Brain microvascular endothelial cell (primary cell): Measurements from ENCODE around the gene SPTLC1.
"Not testable (repeated sequence)": the region's sequence is repeated elsewhere in the genome, so short reads cannot be mapped to it uniquely, and the experiment has no call there.

Source experiments
- DNase-seq: peaks from one replicate; pipeline ENCODE4 v3.0.0-alpha.2; 2020
- H3K27ac ChIP-seq: fragments of 250-450 bp; sonication (Bioruptor Pico); 2 replicates; pipeline ENCODE4 v1.5.1; 2020; ENCODE audit warnings: mild to moderate bottlenecking, moderate library complexity
- H3K27me3 ChIP-seq: fragments of 250-450 bp; sonication (Bioruptor Pico); replicated peaks from 2 replicates; pipeline ENCODE4 v1.5.1; 2020; ENCODE audit warnings: mild to moderate bottlenecking
- H3K36me3 ChIP-seq: fragments of 250-450 bp; sonication (Bioruptor Pico); replicated peaks from 2 replicates; pipeline ENCODE4 v1.5.1; 2020; ENCODE audit warnings: mild to moderate bottlenecking
- H3K4me3 ChIP-seq: 2 replicates; pipeline ENCODE4 v1.5.1; 2011; ENCODE audit warnings: low read depth, mild to moderate bottlenecking, control low read depth, low read length, moderate library complexity
- in situ Hi-C: cut with HindIII; loops from 2 replicates; pipeline ENCODE4 v1.10.0; 2017; ENCODE audit warnings: low sequenced_read_pairs, low pct_ligation_motif_present
- TF ChIP-seq, protein P1 (sequence below): IDR thresholded peaks from 2 replicates; pipeline ENCODE4 v1.5.1; 2011; ENCODE audit warnings: low read depth, mild to moderate bottlenecking, moderate library complexity, low read length, control low read depth, inconsistent platforms; ENCODE audit errors: missing control alignments

SPTLC1 gene

DNA sequence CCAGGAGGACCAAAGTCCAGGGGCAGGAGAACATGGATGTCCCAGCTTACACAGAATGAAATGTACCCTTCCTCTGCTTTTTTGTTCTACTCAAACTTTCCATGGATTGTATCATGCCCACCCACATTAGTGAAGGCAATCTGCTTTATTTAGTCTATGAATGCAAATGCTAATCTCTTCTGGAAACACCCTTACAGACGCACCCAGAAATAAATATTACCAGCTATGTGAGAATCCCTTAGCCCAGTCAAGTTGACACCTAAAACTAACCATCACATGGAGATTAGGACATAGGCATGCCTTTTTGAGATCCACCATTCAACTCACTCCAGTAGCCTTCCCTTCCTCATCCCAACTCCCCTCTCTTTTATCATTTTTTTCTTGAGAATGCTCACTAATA is 6.1 kb upstream of the SPTLC1 start:
- H3K36me3 ChIP-seq = no peaks in the 10 kb centered on the region
- H3K27ac ChIP-seq = no peak overlapping the region
- no peak for DNase-seq
- H3K27me3 ChIP-seq = no peaks in the 10 kb centered on the region
- in situ Hi-C loops = no loop called here
- no peak overlapping the region for H3K4me3 ChIP-seq
- TF ChIP-seq, protein P1, sequence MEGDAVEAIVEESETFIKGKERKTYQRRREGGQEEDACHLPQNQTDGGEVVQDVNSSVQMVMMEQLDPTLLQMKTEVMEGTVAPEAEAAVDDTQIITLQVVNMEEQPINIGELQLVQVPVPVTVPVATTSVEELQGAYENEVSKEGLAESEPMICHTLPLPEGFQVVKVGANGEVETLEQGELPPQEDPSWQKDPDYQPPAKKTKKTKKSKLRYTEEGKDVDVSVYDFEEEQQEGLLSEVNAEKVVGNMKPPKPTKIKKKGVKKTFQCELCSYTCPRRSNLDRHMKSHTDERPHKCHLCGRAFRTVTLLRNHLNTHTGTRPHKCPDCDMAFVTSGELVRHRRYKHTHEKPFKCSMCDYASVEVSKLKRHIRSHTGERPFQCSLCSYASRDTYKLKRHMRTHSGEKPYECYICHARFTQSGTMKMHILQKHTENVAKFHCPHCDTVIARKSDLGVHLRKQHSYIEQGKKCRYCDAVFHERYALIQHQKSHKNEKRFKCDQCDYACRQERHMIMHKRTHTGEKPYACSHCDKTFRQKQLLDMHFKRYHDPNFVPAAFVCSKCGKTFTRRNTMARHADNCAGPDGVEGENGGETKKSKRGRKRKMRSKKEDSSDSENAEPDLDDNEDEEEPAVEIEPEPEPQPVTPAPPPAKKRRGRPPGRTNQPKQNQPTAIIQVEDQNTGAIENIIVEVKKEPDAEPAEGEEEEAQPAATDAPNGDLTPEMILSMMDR = no peak

DNA sequence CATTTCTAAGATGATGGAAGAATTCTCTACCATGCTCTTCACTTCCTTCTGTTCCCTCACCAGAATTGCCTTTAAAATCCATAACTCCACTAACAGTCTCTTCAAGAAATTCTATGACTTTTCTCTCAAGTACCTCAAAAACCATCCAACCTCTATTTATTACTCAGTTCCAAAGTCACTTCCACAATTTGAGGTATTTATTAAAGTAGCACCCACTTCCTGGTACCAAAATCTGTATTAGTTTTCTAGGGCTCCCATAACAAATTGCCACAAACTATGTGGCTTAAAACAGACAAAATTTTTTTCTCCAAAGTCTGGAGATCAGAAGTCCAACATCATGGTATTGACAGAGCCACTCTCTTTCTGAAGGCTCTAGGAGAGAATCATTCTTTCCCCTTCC is 4.9 kb upstream of the SPTLC1 start:
- H3K4me3 ChIP-seq = no peak overlapping the region
- no peak for DNase-seq
- no peaks in the 10 kb centered on the region for H3K36me3 ChIP-seq
- no peaks in the 10 kb centered on the region for H3K27me3 ChIP-seq
- no peak overlapping the region for H3K27ac ChIP-seq
- in situ Hi-C loops = no loop called here
- TF ChIP-seq, protein P1 = no peak

DNA sequence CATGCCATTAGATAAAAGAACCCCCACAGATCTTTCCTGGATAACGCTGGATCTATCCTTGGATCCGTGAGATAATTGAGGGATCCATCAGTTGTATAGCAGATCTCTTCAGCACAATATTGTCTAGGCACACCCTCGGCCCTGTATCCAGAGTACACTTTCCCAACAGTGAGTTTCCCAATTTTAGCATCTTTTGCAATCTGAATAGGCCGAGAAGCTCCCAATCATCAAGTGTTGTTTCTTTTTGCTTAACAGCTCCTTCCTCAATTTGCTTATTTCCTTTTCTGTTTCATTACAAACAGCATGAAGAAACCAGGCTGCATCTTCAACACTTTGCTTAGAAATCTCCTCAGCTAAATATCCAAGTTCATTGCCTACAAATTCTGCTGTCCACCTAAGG is 4.4 kb upstream of the SPTLC1 start:
- Histone ChIP-seq H3K27ac (no peak overlapping the region), H3K36me3 (no peaks in the 10 kb centered on the region), H3K27me3 (no peaks in the 10 kb centered on the region), H3K4me3 (no peak overlapping the region)
- in situ Hi-C loops = no loop called here
- no peak for DNase-seq
- TF ChIP-seq, protein P1 = no peak

DNA sequence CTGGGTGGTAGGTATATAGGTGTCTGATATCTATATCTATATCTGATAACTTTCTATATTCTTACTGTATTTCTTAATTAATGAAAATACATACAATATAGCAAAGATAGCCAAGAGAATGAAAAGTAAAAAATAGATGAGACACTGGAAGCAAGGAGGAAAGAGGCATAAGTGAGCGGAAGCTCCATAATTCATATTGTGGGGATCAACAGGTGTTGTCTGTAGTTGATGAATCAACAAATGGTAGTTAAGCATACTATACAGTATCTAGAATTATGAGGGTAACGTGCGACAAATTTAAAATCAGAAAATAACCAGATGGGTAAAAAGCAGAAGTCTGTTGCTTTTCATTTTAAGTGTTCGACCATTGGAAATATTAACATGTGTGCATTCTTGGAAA is 7.1 kb downstream of the SPTLC1 start:
- Histone ChIP-seq H3K27me3 (no peaks in the 10 kb centered on the region), H3K36me3 (peaks cover 7% of the 10 kb centered on the region), H3K4me3 (no peak overlapping the region), H3K27ac (no peak overlapping the region)
- in situ Hi-C loops = no loop called here
- no peak for DNase-seq
- TF ChIP-seq, protein P1 = no peak

DNA sequence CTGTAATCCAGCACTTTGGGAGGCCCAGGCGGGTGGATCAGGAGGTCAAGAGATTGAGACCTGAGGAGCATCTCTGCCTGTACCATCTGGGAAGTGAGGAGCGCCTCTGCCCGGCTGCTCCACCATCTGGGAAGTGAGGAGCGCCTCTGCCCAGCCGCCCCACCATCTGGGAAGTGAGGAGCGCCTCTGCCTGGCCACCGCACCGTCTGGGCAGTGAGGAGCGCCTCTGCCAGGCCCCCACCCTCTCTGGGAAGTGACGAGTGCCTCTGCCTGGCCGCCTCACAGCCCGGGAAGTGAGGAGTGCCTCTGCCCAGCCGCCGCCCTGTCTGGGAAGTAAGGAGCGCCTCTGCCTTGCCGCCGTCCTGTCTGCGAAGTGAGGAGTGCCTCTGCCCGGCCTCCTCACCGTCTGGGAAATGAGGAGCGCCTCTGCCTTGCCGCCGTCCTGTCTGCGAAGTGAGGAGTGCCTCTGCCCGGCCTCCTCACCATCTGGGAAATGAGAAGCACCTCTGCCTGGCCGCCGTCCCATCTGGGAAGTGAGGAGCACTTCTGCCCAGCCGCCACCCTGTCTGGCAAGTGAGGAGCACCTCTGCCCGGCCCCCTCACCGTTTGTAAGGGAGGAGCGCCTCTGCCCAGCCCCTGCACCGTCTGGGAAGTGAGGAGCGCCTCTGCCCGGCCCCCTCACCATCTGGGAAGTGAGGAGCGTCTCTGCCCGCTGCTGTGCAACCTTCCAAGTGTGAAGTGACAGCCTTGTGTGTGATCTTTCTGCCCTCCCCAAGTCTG is 9.6 kb downstream of the SPTLC1 start:
- H3K27me3 ChIP-seq, DNase-seq, in situ Hi-C loops, H3K4me3 ChIP-seq, H3K36me3 ChIP-seq, H3K27ac ChIP-seq: not testable (repeated sequence)

DNA sequence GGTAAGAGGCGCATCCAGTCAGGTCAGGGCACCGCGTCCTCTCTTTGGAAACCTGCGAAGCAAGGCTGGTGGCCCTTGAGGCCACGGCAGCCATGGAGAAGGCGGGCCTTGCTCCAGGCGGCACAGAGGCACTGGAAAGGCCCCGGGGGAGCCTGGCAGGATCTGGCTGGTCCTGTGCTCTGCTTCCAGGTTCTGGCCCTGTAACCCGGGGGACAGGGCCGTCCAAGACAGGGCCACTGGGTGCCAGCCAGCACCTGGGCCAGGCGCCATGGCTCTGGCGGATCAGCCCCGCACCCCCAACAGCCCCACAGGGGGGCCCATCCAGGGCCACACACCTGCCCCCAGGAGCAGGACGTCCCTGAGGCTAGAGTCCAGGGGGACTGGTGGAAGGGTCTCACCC is 11.6 kb downstream of the SPTLC1 start:
- H3K36me3 ChIP-seq, in situ Hi-C loops, H3K27ac ChIP-seq, DNase-seq, H3K4me3 ChIP-seq, H3K27me3 ChIP-seq: not testable (repeated sequence)
